GM12891 (cell line): Measurements from ENCODE around the gene UBTF.

Experiments used
- PAX5 ChIP-seq: IDR thresholded peaks from 2 replicates; pipeline ENCODE4 v1.6.1; 2011; ENCODE audit warnings: low read length, moderate library complexity, mild to moderate bottlenecking; ENCODE audit not compliant: insufficient read depth, severe bottlenecking
- POLR2A ChIP-seq: IDR thresholded peaks from 2 replicates; pipeline ENCODE4 v1.6.1; 2011; ENCODE audit warnings: low read depth, low read length, control low read depth
- POLR2AphosphoS5 ChIP-seq: IDR thresholded peaks from 2 replicates; pipeline ENCODE4 v1.6.1; 2011; ENCODE audit warnings: low read depth, low read length, control low read depth
- POU2F2 ChIP-seq: IDR thresholded peaks from 2 replicates; pipeline ENCODE4 v1.6.1; 2011; ENCODE audit warnings: low read depth, mild to moderate bottlenecking, control low read depth, low read length, moderate library complexity
- SPI1 ChIP-seq: IDR thresholded peaks from 2 replicates; pipeline ENCODE4 v1.6.1; 2011; ENCODE audit warnings: low read depth, low read length, control low read depth
- TAF1 ChIP-seq: IDR thresholded peaks from 2 replicates; pipeline ENCODE4 v1.6.1; 2011; ENCODE audit warnings: low read depth, low read length, control low read depth

DNA sequence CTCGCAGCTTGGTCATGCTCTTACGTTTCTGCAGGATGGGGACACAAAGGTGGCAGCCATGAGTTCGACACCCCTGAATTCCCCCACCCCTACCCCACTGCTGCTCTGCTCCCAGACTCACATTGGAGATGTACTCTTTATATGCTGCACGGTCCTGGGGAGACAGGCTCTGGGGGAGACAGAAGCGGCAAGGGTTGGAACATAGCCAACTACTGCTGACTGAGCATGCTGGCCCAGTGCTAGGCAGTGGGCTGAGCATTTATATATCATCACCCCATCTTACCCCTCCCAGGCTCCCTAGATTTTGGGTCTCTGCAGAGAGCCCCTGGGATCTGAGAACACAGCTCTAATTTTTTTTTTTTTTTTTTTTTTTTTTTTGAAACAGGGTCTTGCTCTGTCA lies 11.7 kb downstream of the UBTF start:
- no peak for TF ChIP-seq POLR2A
- no peak for TF ChIP-seq TAF1
- peak; percentile 6; the same call in 1 of the 2 replicates for TF ChIP-seq POLR2AphosphoS5
- no peak for TF ChIP-seq SPI1
- TF ChIP-seq POU2F2 = no peak
- TF ChIP-seq PAX5 = no peak
